Ovary (tissue), 9 donors: ENCODE results near the gene JADE3. TPM values are rescaled to one million over a fixed set of nuclear protein-coding genes. Genes with fewer than 3 reads are reported as not detected.
"Not testable (repeated sequence)": the region's sequence is repeated elsewhere in the genome, so short reads cannot be mapped to it uniquely, and the experiment has no call there.

Source experiments
- DNase-seq, 5 donors: peaks; one replicate each; pipeline ENCODE4 v3.0.0-alpha.2; 2019 to 2020
- H3K27ac ChIP-seq, 2 donors: fragments of 200-600 bp; one replicate each; pipeline versions ENCODE4 v1.5.1 to v1.8.0; 2019 to 2022
- H3K27me3 ChIP-seq: fragments of 200-600 bp; one replicate; pipeline ENCODE4 v1.8.0; 2022
- H3K36me3 ChIP-seq: fragments of 200-600 bp; sonication (generic); one replicate; pipeline ENCODE4 v1.5.1; 2019
- H3K4me1 ChIP-seq: one replicate; pipeline ENCODE4 v1.8.1; 2013; ENCODE audit warnings: mild to moderate bottlenecking, moderate library complexity; ENCODE audit not compliant: insufficient read depth
- H3K4me3 ChIP-seq: fragments of 200-600 bp; sonication (generic); one replicate; pipeline ENCODE4 v1.5.1; 2017
- H3K9me3 ChIP-seq, 2 donors: fragments of 200-600 bp in 1 of 2; sonication (generic) in 1 of 2; one replicate each; pipeline versions ENCODE4 v1.5.1 to v1.8.1; 2013 to 2019; ENCODE audit warnings: mild to moderate bottlenecking in 1 of 2, moderate library complexity in 1 of 2
- CTCF ChIP-seq, 3 donors: fragments of 450-650 bp in 2 of 3; fragments of 200-600 bp in 1 of 3; IDR thresholded peaks; one replicate each; pipeline versions ENCODE4 v1.5.1 to v1.8.0; 2016 to 2022; ENCODE audit warnings: antibody characterized with exemption in 3 of 3, mild to moderate bottlenecking in 1 of 3
- EP300 ChIP-seq: sonication (generic); formaldehyde crosslinking; IDR thresholded peaks from one replicate; pipeline ENCODE4 v1.6.1; 2017; ENCODE audit warnings: antibody characterized with exemption
- POLR2A ChIP-seq: fragments of 450-650 bp; IDR thresholded peaks from one replicate; pipeline ENCODE4 v1.6.1; 2017; ENCODE audit warnings: antibody characterized with exemption, mild to moderate bottlenecking, moderate library complexity
- WGBS, 3 donors: extraction: QIAGEN DNeasy Blood & Tissue Kit in 1 of 3; methylation state at CpG; one replicate each; pipeline versions ENCODE4 v1.1.5 to v1.1.7; 2013 to 2017; 5-methylcytosine and 5-hydroxymethylcytosine counted together
- intact Hi-C, 4 donors: fragments of 100-400 bp; cut with DNase I; formaldehyde crosslinking; loops; one replicate each; pipeline versions ENCODE4 v1.11.0 to v1.15.1; 2022 to 2023
- polyA plus RNA-seq, 2 donors: library from polyadenylated mRNA; stranded (reverse); fragments of 200-250 nt in 1 of 2; fragments of 350-450 nt in 1 of 2; fragmentation: Illumina TruSeq in 1 of 2; extraction: RNeasy Lipid Tissue Mini Kit (QIAGEN cat#74804) in 1 of 2; gene quantifications; one replicate each; pipeline ENCODE4 v1.2.3, GENCODE V29; 2013 to 2014
- total RNA-seq, 7 donors: library from RNA; depleted of rRNA in 2 of 7; stranded (reverse); fragments of >200 nt in 2 of 7; fragmentation: NEBNext Ultra II Directional in 3 of 7; extraction: Animal tissue kit (Norgen Biotek cat#: 25700) in 3 of 7; gene quantifications; one replicate each; pipeline versions ENCODE4 v1.1.0 to v1.2.4, GENCODE V29; 2016 to 2023
- donor health status: DM: no; HTN: no; CAD: no; lungs with moderate emphysema.
- donor health status: DM: no; HTN: no; CAD: no.
- donor health status: Bipolar disorder and iron deficiency.
- donor health status: DM: yes; HTN: yes; CAD: no.
- donor health status: DM: no; HTN: no; CAD: no.
- donor health status: DM: yes; HTN: yes; CAD: no.

The JADE3 gene
- total and polyA plus RNA-seq, 9 donors: 5.2 to 27.8 (median 9.7) TPM

- H3K4me3 ChIP-seq: no peak overlapping the region
- TF ChIP-seq EP300: no peak
- no peak for TF ChIP-seq CTCF (IDR thresholded peaks at IDR 0.05)
- no peak for TF ChIP-seq POLR2A
- no peaks in the 10 kb centered on the region for H3K4me1 ChIP-seq
- no peaks in the 10 kb centered on the region for H3K9me3 ChIP-seq
- no peak for DNase-seq
- WGBS, 3 donors: 42 to 56% (median 53%) methylated on average over 3 of the region's 3 CpGs
- no peaks in the 10 kb centered on the region for H3K36me3 ChIP-seq
- intact Hi-C loops: loop anchor here in 1 of 4 donors (10.0 kb wide), 1 partner anchor 414 kb away; the partner anchor contains the start of gene ZNF157
- no peaks in the 10 kb centered on the region for H3K27me3 ChIP-seq
- H3K27ac ChIP-seq: no peak overlapping the region
These were observed 48.9 kb downstream of the JADE3 start for GRCh38 chrX:46961097-46961496.

DNA sequence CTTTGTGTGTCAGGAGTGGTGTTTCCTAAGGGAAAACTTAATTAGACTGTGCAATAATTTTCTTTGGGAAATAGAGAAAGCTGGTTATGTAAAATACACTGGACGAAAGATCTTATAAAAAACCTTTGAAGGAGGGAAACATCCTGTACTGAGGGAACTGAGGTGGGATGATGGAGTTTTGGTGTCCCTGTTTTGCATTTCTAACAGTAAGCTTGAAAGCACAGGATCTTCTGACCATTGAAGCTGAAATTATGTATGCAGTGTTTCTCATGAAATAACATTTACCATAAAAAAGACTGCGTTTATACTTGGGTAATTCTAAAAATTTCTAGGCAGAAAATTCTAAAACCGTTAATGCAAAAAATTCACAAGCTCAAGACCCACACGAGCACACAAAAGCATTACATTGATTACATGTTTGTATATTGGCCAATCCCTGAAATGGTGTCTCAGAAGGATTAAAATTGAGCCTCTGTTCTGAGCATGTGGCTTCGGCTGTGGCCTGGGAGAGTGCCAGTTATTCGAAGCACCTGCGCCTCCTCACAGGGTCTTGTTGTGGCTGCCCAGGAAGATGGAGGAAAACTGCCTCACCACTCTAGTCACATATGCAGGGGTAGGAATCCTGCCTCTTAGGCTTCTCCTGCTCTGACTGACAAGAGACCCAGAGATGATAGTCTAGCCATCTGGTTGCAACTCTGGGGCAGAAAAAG lies 49.5 kb downstream of the JADE3 start:
- Histone ChIP-seq H3K4me3 (no peak overlapping the region), H3K4me1 (no peaks in the 10 kb centered on the region), H3K27ac (no peak overlapping the region), H3K27me3 (no peaks in the 10 kb centered on the region), H3K9me3 (no peaks in the 10 kb centered on the region), H3K36me3 (no peaks in the 10 kb centered on the region)
- WGBS, 3 donors: 73 to 77% (median 73%) methylated on average over 7 of the region's 7 CpGs
- no peak for DNase-seq
- intact Hi-C loops: loop anchor here in 1 of 4 donors (10.0 kb wide), 1 partner anchor 413 kb away; the partner anchor contains the start of gene ZNF157
- TF ChIP-seq POLR2A: no peak
- no peak for TF ChIP-seq CTCF (IDR thresholded peaks at IDR 0.05)
- TF ChIP-seq EP300: no peak

GRCh38 chrX:46965125-46965758 lies 53.0 kb downstream of the JADE3 start:
- DNase-seq: no peak
- intact Hi-C loops: loop anchor here in 1 of 4 donors (10.0 kb wide), 1 partner anchor 410 kb away; the partner anchor contains the start of gene ZNF157
- H3K4me1 ChIP-seq: no peaks in the 10 kb centered on the region
- no peak overlapping the region for H3K27ac ChIP-seq
- H3K36me3 ChIP-seq: no peaks in the 10 kb centered on the region
- H3K27me3 ChIP-seq: no peaks in the 10 kb centered on the region
- TF ChIP-seq CTCF (IDR thresholded peaks at IDR 0.05) (no peak), POLR2A (no peak), EP300 (no peak)
- WGBS, 3 donors: 45 to 64% (median 48%) methylated on average over 1 of the region's 1 CpG
- no peaks in the 10 kb centered on the region for H3K9me3 ChIP-seq
- H3K4me3 ChIP-seq: no peak overlapping the region

DNA sequence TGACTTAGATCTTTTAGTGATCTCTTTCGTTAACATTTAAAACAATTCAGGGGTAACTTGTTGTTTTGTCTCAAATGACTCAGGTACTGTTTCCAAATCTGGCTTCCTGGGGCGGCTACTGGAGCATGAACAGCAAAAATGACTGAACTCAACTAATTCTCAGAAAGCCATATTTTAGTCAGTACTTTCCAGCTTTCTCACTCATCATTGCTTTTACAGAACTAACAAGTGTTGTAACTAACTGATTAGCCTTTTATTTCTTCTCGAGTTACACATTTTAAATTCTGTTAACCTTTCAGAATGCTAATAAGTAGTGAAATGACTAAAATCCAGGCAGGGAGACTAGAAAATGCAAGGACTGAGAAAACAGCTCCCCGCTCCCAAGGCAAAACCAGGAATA lies 55.3 kb downstream of the JADE3 start:
- H3K4me3 ChIP-seq: no peak overlapping the region
- TF ChIP-seq CTCF (IDR thresholded peaks at IDR 0.05) (no peak), POLR2A (no peak), EP300 (no peak)
- intact Hi-C loops: loop anchor here in 1 of 4 donors (10.0 kb wide), 1 partner anchor 407 kb away; the partner anchor contains the start of gene ZNF157
- no peaks in the 10 kb centered on the region for H3K36me3 ChIP-seq
- H3K27me3 ChIP-seq: no peaks in the 10 kb centered on the region
- no peaks in the 10 kb centered on the region for H3K4me1 ChIP-seq
- H3K9me3 ChIP-seq: no peaks in the 10 kb centered on the region
- H3K27ac ChIP-seq: no peak overlapping the region
- DNase-seq: no peak
- 56 to 61% (median 60%) methylated on average over 4 of the region's 4 CpGs for WGBS, 3 donors

GRCh38 chrX:46977046-46977445 lies 64.8 kb downstream of the JADE3 start:
- H3K4me1 ChIP-seq, H3K36me3 ChIP-seq, DNase-seq, H3K9me3 ChIP-seq, intact Hi-C loops, H3K4me3 ChIP-seq, H3K27ac ChIP-seq, H3K27me3 ChIP-seq: not testable (repeated sequence)
- 82 to 87% (median 82%) methylated on average over 4 of the region's 4 CpGs for WGBS, 3 donors
